IMR-90 (cell line): ENCODE measurements around the gene NIPAL4. TPM values are rescaled to one million over a fixed set of nuclear protein-coding genes. Genes with fewer than 3 reads are reported as not detected.

ENCODE experiments used
- ATAC-seq: fragments of 200-7000 bp; cut with Tn5 transposase; 2 replicates; pipeline ENCODE4 v1.9.1; 2020; ENCODE audit warnings: low read depth, mild to moderate bottlenecking, moderate library complexity
- BruUV-seq: library from RNA; stranded (reverse); fragments of 400-500 nt; replicated peaks from 2 replicates; lab custom pipeline; 2021; lab: Mats Ljungman, UMichigan
- CTCF ChIA-PET: fragments of 300-600 bp; formaldehyde crosslinking; extraction: SDS; loops from one replicate; lab custom pipeline; 2021; ENCODE audit warnings: antibody characterized with exemption; lab: Yijun Ruan, JAX
- POLR2A ChIA-PET: fragments of 300-600 bp; sonication (Branson Sonifier 250); formaldehyde crosslinking; loops from one replicate; lab custom pipeline; 2022; ENCODE audit warnings: antibody characterized with exemption; ENCODE audit not compliant: unreplicated experiment; lab: Charles Lee
- DNase-seq: peaks from one replicate; pipeline ENCODE4 v3.0.0; 2013
- H2AFZ ChIP-seq: replicated peaks from 2 replicates; pipeline ENCODE3; 2013; ENCODE audit warnings: low read length, mild to moderate bottlenecking; ENCODE audit not compliant: poor library complexity
- H2AK5ac ChIP-seq: 2 replicates; pipeline ENCODE4 v1.6.1; 2013; ENCODE audit warnings: low read depth, low read length, inconsistent platforms
- H2AK9ac ChIP-seq: replicated peaks from 2 replicates; pipeline ENCODE3; 2013; ENCODE audit warnings: mild to moderate bottlenecking, low read depth, low read length, moderate library complexity; ENCODE audit not compliant: poor library complexity
- H2BK120ac ChIP-seq: 2 replicates; pipeline ENCODE4 v1.6.1; 2013; ENCODE audit warnings: low read depth, low read length, inconsistent platforms
- H2BK15ac ChIP-seq: 3 replicates; pipeline ENCODE4 v1.6.1; 2013; ENCODE audit warnings: low read depth, low read length, inconsistent platforms
- H2BK20ac ChIP-seq: 2 replicates; pipeline ENCODE4 v1.6.1; 2013; ENCODE audit warnings: low read depth, mild to moderate bottlenecking, inconsistent platforms, low read length, moderate library complexity
- H2BK5ac ChIP-seq: 2 replicates; pipeline ENCODE4 v1.6.1; 2013; ENCODE audit warnings: mild to moderate bottlenecking, low read depth, low read length, inconsistent platforms; ENCODE audit not compliant: poor library complexity, severe bottlenecking
- H3K14ac ChIP-seq: replicated peaks from 2 replicates; pipeline ENCODE4 v1.6.1; 2013; ENCODE audit warnings: low read depth, low read length, inconsistent platforms
- H3K18ac ChIP-seq: 2 replicates; pipeline ENCODE4 v1.6.1; 2013; ENCODE audit warnings: low read depth, low read length, control low read depth
- H3K23ac ChIP-seq: 2 replicates; pipeline ENCODE4 v1.6.1; 2013; ENCODE audit warnings: low read depth, low read length, inconsistent platforms
- H3K27ac ChIP-seq: 2 replicates; pipeline ENCODE4 v1.5.1; 2013; ENCODE audit warnings: mild to moderate bottlenecking, control low read depth, low read length; ENCODE audit not compliant: insufficient read depth
- H3K27me3 ChIP-seq: 2 replicates; pipeline ENCODE4 v1.6.1; 2013; ENCODE audit warnings: low read length; ENCODE audit not compliant: control insufficient read depth, insufficient read depth
- H3K36me3 ChIP-seq: 2 replicates; pipeline ENCODE4 v1.6.1; 2013; ENCODE audit warnings: low read length, mixed read lengths; ENCODE audit not compliant: control insufficient read depth, insufficient read depth
- H3K4ac ChIP-seq: 2 replicates; pipeline ENCODE4 v1.6.1; 2013; ENCODE audit warnings: low read depth, low read length, inconsistent platforms
- H3K4me1 ChIP-seq: 2 replicates; pipeline ENCODE4 v1.6.1; 2013; ENCODE audit warnings: low read length, mixed read lengths; ENCODE audit not compliant: control insufficient read depth, insufficient read depth
- H3K4me2 ChIP-seq: 2 replicates; pipeline ENCODE4 v1.6.1; 2013; ENCODE audit warnings: low read depth, mild to moderate bottlenecking, control low read depth, low read length, moderate library complexity
- H3K4me3 ChIP-seq: 2 replicates; pipeline ENCODE4 v1.5.1; 2013; ENCODE audit warnings: low read depth, mild to moderate bottlenecking, control low read depth, low read length, moderate library complexity; ENCODE audit not compliant: insufficient read depth
- H3K56ac ChIP-seq: 2 replicates; pipeline ENCODE4 v1.6.1; 2013; ENCODE audit warnings: low read length, inconsistent platforms; ENCODE audit not compliant: insufficient read depth; ENCODE audit errors: extremely low read depth
- H3K79me1 ChIP-seq, 2 experiments: 2 replicates each; pipeline ENCODE4 v1.6.1; 2013; ENCODE audit warnings: low read length in 2 of 2, inconsistent platforms in 1 of 2, low read depth in 1 of 2
- H3K9ac ChIP-seq: 2 replicates; pipeline ENCODE4 v1.6.1; 2013; ENCODE audit warnings: low read depth, low read length, control low read depth
- H3K9me1 ChIP-seq: 2 replicates; pipeline ENCODE4 v1.6.1; 2013; ENCODE audit warnings: low read length, inconsistent platforms; ENCODE audit not compliant: insufficient read depth
- H3K9me3 ChIP-seq: 2 replicates; pipeline ENCODE4 v1.6.1; 2013; ENCODE audit warnings: low read length; ENCODE audit not compliant: control insufficient read depth, insufficient read depth
- H4K20me1 ChIP-seq: 2 replicates; pipeline ENCODE4 v1.6.1; 2013; ENCODE audit warnings: low read length, inconsistent platforms; ENCODE audit not compliant: insufficient read depth
- H4K5ac ChIP-seq: 2 replicates; pipeline ENCODE4 v1.6.1; 2013; ENCODE audit warnings: mild to moderate bottlenecking, low read depth, low read length, control low read depth
- H4K8ac ChIP-seq, 2 experiments: 2 replicates each; pipeline ENCODE4 v1.6.1; 2013; ENCODE audit warnings: low read depth in 2 of 2, low read length in 2 of 2, control low read depth in 1 of 2, inconsistent platforms in 1 of 2
- H4K91ac ChIP-seq: 2 replicates; pipeline ENCODE4 v1.6.1; 2013; ENCODE audit warnings: low read depth, low read length, inconsistent platforms; ENCODE audit not compliant: insufficient read depth
- MAFK ChIP-seq: IDR thresholded peaks from 2 replicates; pipeline ENCODE4 v1.6.1; 2012; ENCODE audit warnings: low read depth, low read length, improper control_type of control experiment
- SMC3 ChIP-seq: fragments of 150-350 bp; IDR thresholded peaks from 2 replicates; pipeline ENCODE4 v1.6.1; 2016; ENCODE audit warnings: low read depth, mild to moderate bottlenecking, antibody characterized with exemption, low read length, moderate library complexity
- WGBS, 2 experiments: methylation state at CpG; one replicate each; pipeline versions ENCODE4 v1.1.5 to v1.1.7; 2013; ENCODE audit warnings: missing lambda C conversion rate in 2 of 2; ENCODE audit not compliant: insufficient read length in 1 of 2; ENCODE audit errors: extremely low coverage in 2 of 2; 5-methylcytosine and 5-hydroxymethylcytosine counted together
- dilution Hi-C: fragments of 300-500 bp; cut with HindIII; formaldehyde crosslinking; loops from one replicate; pipeline ENCODE4 v1.14.3; 2018; ENCODE audit warnings: low sequenced_read_pairs; ENCODE audit not compliant: unreplicated experiment
- in situ Hi-C: fragments of 300-500 bp; cut with MboI; formaldehyde crosslinking; loops from 3 replicates; pipeline ENCODE4 v1.14.3; 2019; ENCODE audit warnings: low sequenced_read_pairs, inconsistent platforms, mixed read lengths
- intact Hi-C: fragments of 100-400 bp; cut with micrococcal nuclease; formaldehyde crosslinking; loops from 2 replicates; pipeline ENCODE4 v1.10.0; 2022
- polyA plus RNA-seq, 3 experiments: library from polyadenylated mRNA; depleted of rRNA; stranded (reverse); fragments of >200 nt; gene quantifications; 2 replicates each; pipeline ENCODE4 v1.2.3, GENCODE V29; 2012; ENCODE audit warnings: low replicate concordance in 1 of 3
- total RNA-seq: library from RNA; depleted of rRNA; stranded (reverse); fragments of >200 nt; gene quantifications from 2 replicates; pipeline ENCODE4 v1.2.3, GENCODE V29; 2012

Gene NIPAL4
- total and polyA plus RNA-seq, 2 of the 4 experiments (the other 2 are of a cell fraction), result 0.18 to 0.39 TPM

- H3K36me3 ChIP-seq, result no peaks in the 10 kb centered on the region
- H3K23ac ChIP-seq, result no peak overlapping the region
- peak overlapping the region; percentile 67 for H3K4ac ChIP-seq
- intact Hi-C loops, result loop anchor here (5.0 kb wide), 1 partner anchor 76 kb away; no protein-coding TSS in a partner anchor
- H3K4me2 ChIP-seq, result no peak overlapping the region
- no peak overlapping the region for H4K8ac ChIP-seq
- ChIA-PET POLR2A (no interaction called here), CTCF (interaction anchor here (0.6 kb wide), 1 partner anchor 135 kb away, joined by 3 read pairs; no protein-coding TSS in a partner anchor)
- no peak overlapping the region for H3K4me3 ChIP-seq
- dilution Hi-C loops, result no loop called here
- H3K9ac ChIP-seq, result no peak overlapping the region
- peaks cover 25% of the 10 kb centered on the region for H3K9me1 ChIP-seq
- no peak overlapping the region for H4K5ac ChIP-seq
- in situ Hi-C loops, result no loop called here
- H3K79me1 ChIP-seq, result no peaks in the 10 kb centered on the region
- H4K20me1 ChIP-seq, result no peaks in the 10 kb centered on the region
- H2BK15ac ChIP-seq, result no peak overlapping the region
- H2AK5ac ChIP-seq, result peak overlapping the region; percentile 54
- no peak for TF ChIP-seq MAFK
- TF ChIP-seq SMC3, result no peak
- H3K18ac ChIP-seq, result no peak overlapping the region
- H3K27me3 ChIP-seq, result peaks cover 5% of the 10 kb centered on the region; the same call in 1 of the 2 replicates
- H2BK5ac ChIP-seq, result no peak overlapping the region
- H3K14ac ChIP-seq, result peak overlapping the region; percentile 67; the same call in 1 of the 2 replicates
- H2AK9ac ChIP-seq, result no peak overlapping the region
- peaks cover 10% of the 10 kb centered on the region for H3K4me1 ChIP-seq
- DNase-seq, result no peak
- peak overlapping the region; percentile 55; the same call in 1 of the 2 replicates for H2BK120ac ChIP-seq
- H2BK20ac ChIP-seq, result no peak overlapping the region; the same call in 1 of the 2 replicates
- no peak for ATAC-seq
- 92% methylated on average over 6 of the region's 8 CpGs; no CpG with 5 or more reads in 1 of the 2 experiments for WGBS, 2 experiments
- peak overlapping the region; percentile 45; the same call in 1 of the 2 replicates for H4K91ac ChIP-seq
- H3K27ac ChIP-seq, result no peak overlapping the region
- no peak overlapping the region for H2AFZ ChIP-seq
- no peak overlapping the region for H3K56ac ChIP-seq
- BruUV-seq, result no TSS peak
- no peaks in the 10 kb centered on the region for H3K9me3 ChIP-seq
Measured at GRCh38 chr5:157463081-157463480, 3.1 kb downstream of the NIPAL4 start.
